A549 (cell line): ENCODE measurements around the gene AFAP1. TPM values are rescaled to one million over a fixed set of nuclear protein-coding genes. Genes with fewer than 3 reads are reported as not detected.

Source experiments
- ATAC-seq, 2 experiments: fragments of 200-7000 bp in 1 of 2; fragments of >200 bp in 1 of 2; cut with Nextera tagmentation in 1 of 2; cut with Tn5 transposase in 1 of 2; 3 replicates each; pipeline versions ENCODE4 v1.8.0 to v1.9.1; 2018 to 2020; ENCODE audit warnings: mild to moderate bottlenecking in 1 of 2, moderate library complexity in 1 of 2
- CTCF ChIA-PET: fragments of 300-600 bp; sonication (Branson Sonifier 250); formaldehyde crosslinking; extraction: SDS; loops from one replicate; lab custom pipeline; 2021; ENCODE audit warnings: antibody characterized with exemption, inconsistent platforms; lab: Yijun Ruan, JAX
- POLR2A ChIA-PET: fragments of 350-600 bp; formaldehyde crosslinking; extraction: SDS; loops from one replicate; lab custom pipeline; 2021; ENCODE audit warnings: antibody characterized with exemption, inconsistent platforms; lab: Yijun Ruan, JAX
- DNase-seq, 2 experiments: peaks; one replicate each; pipeline versions ENCODE4 v3.0.0 to v3.0.0-alpha.2; 2011 to 2016; ENCODE audit warnings: low read depth in 1 of 2, low spot score in 1 of 2
- FAIRE-seq: peaks from 2 replicates; lab custom pipeline; 2011; peaks lifted over from hg19 to GRCh38; lab: Jason Lieb, UNC
- H3K27ac ChIP-seq, 2 experiments: fragments of >200 bp; sonication (Bioruptor Twin); formaldehyde crosslinking; 3 replicates each; pipeline ENCODE4 v1.5.1; 2016 to 2017
- H3K4me1 ChIP-seq: fragments of >200 bp; sonication (Bioruptor Twin); formaldehyde crosslinking; 3 replicates; pipeline ENCODE4 v1.6.1; 2016
- H3K4me2 ChIP-seq: fragments of >200 bp; sonication (Bioruptor Twin); formaldehyde crosslinking; 3 replicates; pipeline ENCODE4 v1.6.1; 2016
- H3K4me3 ChIP-seq: fragments of >200 bp; sonication (Bioruptor Twin); formaldehyde crosslinking; 3 replicates; pipeline ENCODE4 v1.5.1; 2016
- H3K9me3 ChIP-seq: fragments of >200 bp; sonication (Bioruptor Twin); formaldehyde crosslinking; 3 replicates; pipeline ENCODE4 v1.6.1; 2016
- ATOH8 ChIP-seq: fragments of 250-450 bp; sonication (Bioruptor Pico); IDR thresholded peaks from 2 replicates; pipeline ENCODE4 v1.5.0; 2020; ENCODE audit warnings: low read depth, mild to moderate bottlenecking, moderate library complexity
- BHLHE40 ChIP-seq: IDR thresholded peaks from 2 replicates; pipeline ENCODE4 v1.6.1; 2012; ENCODE audit warnings: low read depth, low read length, inconsistent platforms
- CBX8 ChIP-seq: fragments of 200-600 bp; sonication (generic); IDR thresholded peaks from 2 replicates; pipeline ENCODE4 v1.6.1; 2016
- CEBPB ChIP-seq, 2 experiments: fragments of >200 bp in 1 of 2; sonication (Bioruptor Twin) in 1 of 2; formaldehyde crosslinking in 1 of 2; IDR thresholded peaks; 2 replicates each; pipeline ENCODE4 v1.6.1; 2012 to 2016
- EHF ChIP-seq: fragments of 250-450 bp; sonication (Bioruptor Pico); IDR thresholded peaks from 2 replicates; pipeline ENCODE4 v1.5.0; 2020; ENCODE audit warnings: mild to moderate bottlenecking
- ELK1 ChIP-seq: fragments of 150-350 bp; IDR thresholded peaks from 2 replicates; pipeline ENCODE4 v1.6.1; 2014; ENCODE audit warnings: low read depth, mild to moderate bottlenecking, low read length
- ESRRA ChIP-seq: fragments of 150-350 bp; IDR thresholded peaks from 2 replicates; pipeline ENCODE4 v1.6.1; 2014; ENCODE audit warnings: mild to moderate bottlenecking, low read length, borderline replicate concordance
- FOSB ChIP-seq: fragments of 250-450 bp; sonication (Bioruptor Pico); IDR thresholded peaks from 2 replicates; pipeline ENCODE4 v1.5.0; 2020; ENCODE audit warnings: mild to moderate bottlenecking, moderate library complexity
- FOSL2 ChIP-seq, 2 experiments: fragments of 450-650 bp in 1 of 2; fragments of >200 bp in 1 of 2; sonication (Bioruptor Twin) in 1 of 2; formaldehyde crosslinking; IDR thresholded peaks; 2 replicates each; pipeline versions ENCODE4 v1.5.0 to v1.6.1; 2016 to 2020; ENCODE audit warnings: mild to moderate bottlenecking in 1 of 2, moderate library complexity in 1 of 2
- HDAC2 ChIP-seq: fragments of 200-600 bp; sonication (generic); IDR thresholded peaks from 2 replicates; pipeline ENCODE4 v1.6.1; 2016
- HOXA7 ChIP-seq: fragments of 250-450 bp; sonication (Bioruptor Pico); IDR thresholded peaks from 2 replicates; pipeline ENCODE4 v1.5.0; 2020; ENCODE audit warnings: mild to moderate bottlenecking, moderate library complexity
- HOXB5 ChIP-seq: fragments of 250-450 bp; sonication (Bioruptor Pico); IDR thresholded peaks from 2 replicates; pipeline ENCODE4 v1.5.0; 2020; ENCODE audit warnings: mild to moderate bottlenecking, moderate library complexity
- JUN ChIP-seq, 2 experiments: fragments of >200 bp; sonication (Bioruptor Twin); formaldehyde crosslinking; IDR thresholded peaks; 2 replicates in 1 of 2; 3 replicates in 1 of 2; pipeline ENCODE4 v1.6.1; 2016 to 2017
- MAZ ChIP-seq: fragments of 150-350 bp; IDR thresholded peaks from 2 replicates; pipeline ENCODE4 v1.6.1; 2014; ENCODE audit warnings: antibody characterized with exemption, low read depth, low read length, borderline replicate concordance
- MYC ChIP-seq: IDR thresholded peaks from 2 replicates; pipeline ENCODE4 v1.6.1; 2012; ENCODE audit warnings: mild to moderate bottlenecking, inconsistent platforms, low read length, improper control_type of control experiment, borderline replicate concordance
- NPAS2 ChIP-seq: fragments of 250-450 bp; sonication (Bioruptor Pico); IDR thresholded peaks from 2 replicates; pipeline ENCODE4 v1.8.0; 2022; ENCODE audit warnings: mild to moderate bottlenecking, moderate library complexity, borderline replicate concordance
- PHF8 ChIP-seq: fragments of 200-600 bp; sonication (generic); IDR thresholded peaks from 2 replicates; pipeline ENCODE4 v1.6.1; 2016; ENCODE audit warnings: low read depth, mild to moderate bottlenecking, antibody characterized with exemption, moderate library complexity, borderline replicate concordance
- RARB ChIP-seq: fragments of 250-450 bp; sonication (Bioruptor Pico); IDR thresholded peaks from 2 replicates; pipeline ENCODE4 v1.8.0; 2021; ENCODE audit warnings: mild to moderate bottlenecking, moderate library complexity
- RCOR1 ChIP-seq: fragments of 150-350 bp; IDR thresholded peaks from 2 replicates; pipeline ENCODE4 v1.6.1; 2014; ENCODE audit warnings: antibody characterized with exemption, low read length, low read depth
- ZC3H11A ChIP-seq: fragments of 450-650 bp; IDR thresholded peaks from 2 replicates; pipeline ENCODE4 v1.6.1; 2014; ENCODE audit warnings: antibody characterized with exemption, mild to moderate bottlenecking
- ZFP36 ChIP-seq: fragments of 450-650 bp; IDR thresholded peaks from 2 replicates; pipeline ENCODE4 v1.6.1; 2014; ENCODE audit warnings: borderline replicate concordance; ENCODE audit not compliant: partially characterized antibody
- ZNF302 ChIP-seq: fragments of 250-450 bp; sonication (Bioruptor Pico); IDR thresholded peaks from 2 replicates; pipeline ENCODE4 v1.9.0; 2021; ENCODE audit warnings: inconsistent platforms, mild to moderate bottlenecking, moderate library complexity
- WGBS: methylation state at CpG from one replicate; pipeline ENCODE4 v1.1.6; 2017; ENCODE audit errors: missing lambda C conversion rate; 5-methylcytosine and 5-hydroxymethylcytosine counted together
- polyA plus RNA-seq, 4 experiments: library from polyadenylated mRNA; depleted of rRNA in 3 of 4; stranded (reverse); fragments of >200 nt; fragmentation: RNase III in 1 of 4; extraction: RNeasy Plus Mini Kit Qiagen cat#74134 plus additional on column Dnase treatment in 1 of 4; gene quantifications; 2 replicates in 3 of 4; 3 replicates in 1 of 4; pipeline ENCODE4 v1.2.3, GENCODE V29; 2011 to 2017
- TF ChIP-seq, protein P1 (sequence below): fragments of 250-450 bp; sonication (Bioruptor Pico); IDR thresholded peaks from 2 replicates; pipeline ENCODE4 v1.5.0; 2021; ENCODE audit warnings: mild to moderate bottlenecking, moderate library complexity, borderline replicate concordance
- TF ChIP-seq, protein P2 (sequence below): fragments of >200 bp; sonication (Bioruptor Twin); formaldehyde crosslinking; IDR thresholded peaks from 2 replicates; pipeline ENCODE4 v1.6.1; 2016
- TF ChIP-seq, protein P3 (sequence below): IDR thresholded peaks from 2 replicates; pipeline ENCODE4 v1.6.1; 2012
- TF ChIP-seq, protein P4 (sequence below): fragments of >200 bp; sonication (Bioruptor Twin); formaldehyde crosslinking; IDR thresholded peaks from 3 replicates; pipeline ENCODE4 v1.6.1; 2016

The AFAP1 gene
- polyA plus RNA-seq, 2 of the 4 experiments (the other 2 are of a cell fraction) = 25.4 to 29.6 TPM

- Histone ChIP-seq H3K4me3 (no peak overlapping the region), H3K4me2 (no peak overlapping the region), H3K4me1 (no peaks in the 10 kb centered on the region), H3K9me3 (no peaks in the 10 kb centered on the region), H3K27ac (no peak overlapping the region)
- ChIA-PET CTCF (interaction anchor here (0.6 to 2.9 kb wide), 5 partner anchors 11 to 214 kb away, joined by 3 to 13 read pairs (median 3); no protein-coding TSS in a partner anchor), POLR2A (no interaction called here)
- FAIRE-seq (no peak), ATAC-seq (no peak), DNase-seq (no peak)
- WGBS = 92% methylated on average over 18 of the region's 24 CpGs
- TF ChIP-seq, protein P1, sequence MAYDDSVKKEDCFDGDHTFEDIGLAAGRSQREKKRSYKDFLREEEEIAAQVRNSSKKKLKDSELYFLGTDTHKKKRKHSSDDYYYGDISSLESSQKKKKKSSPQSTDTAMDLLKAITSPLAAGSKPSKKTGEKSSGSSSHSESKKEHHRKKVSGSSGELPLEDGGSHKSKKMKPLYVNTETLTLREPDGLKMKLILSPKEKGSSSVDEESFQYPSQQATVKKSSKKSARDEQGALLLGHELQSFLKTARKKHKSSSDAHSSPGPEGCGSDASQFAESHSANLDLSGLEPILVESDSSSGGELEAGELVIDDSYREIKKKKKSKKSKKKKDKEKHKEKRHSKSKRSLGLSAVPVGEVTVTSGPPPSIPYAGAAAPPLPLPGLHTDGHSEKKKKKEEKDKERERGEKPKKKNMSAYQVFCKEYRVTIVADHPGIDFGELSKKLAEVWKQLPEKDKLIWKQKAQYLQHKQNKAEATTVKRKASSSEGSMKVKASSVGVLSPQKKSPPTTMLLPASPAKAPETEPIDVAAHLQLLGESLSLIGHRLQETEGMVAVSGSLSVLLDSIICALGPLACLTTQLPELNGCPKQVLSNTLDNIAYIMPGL (CRISPR knock-in tag) = no peak
- TF ChIP-seq NPAS2 (no peak), ATOH8 (CRISPR knock-in tag) (no peak), HDAC2 (no peak), HOXB5 (no peak), MAZ (no peak), FOSB (CRISPR knock-in tag) (no peak), MYC (no peak), RARB (no peak), RCOR1 (no peak)
- TF ChIP-seq, protein P2, sequence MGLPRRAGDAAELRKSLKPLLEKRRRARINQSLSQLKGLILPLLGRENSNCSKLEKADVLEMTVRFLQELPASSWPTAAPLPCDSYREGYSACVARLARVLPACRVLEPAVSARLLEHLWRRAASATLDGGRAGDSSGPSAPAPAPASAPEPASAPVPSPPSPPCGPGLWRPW = no peak
Measured at GRCh38 chr4:7773401-7774180, 166.1 kb downstream of the AFAP1 start.

DNA sequence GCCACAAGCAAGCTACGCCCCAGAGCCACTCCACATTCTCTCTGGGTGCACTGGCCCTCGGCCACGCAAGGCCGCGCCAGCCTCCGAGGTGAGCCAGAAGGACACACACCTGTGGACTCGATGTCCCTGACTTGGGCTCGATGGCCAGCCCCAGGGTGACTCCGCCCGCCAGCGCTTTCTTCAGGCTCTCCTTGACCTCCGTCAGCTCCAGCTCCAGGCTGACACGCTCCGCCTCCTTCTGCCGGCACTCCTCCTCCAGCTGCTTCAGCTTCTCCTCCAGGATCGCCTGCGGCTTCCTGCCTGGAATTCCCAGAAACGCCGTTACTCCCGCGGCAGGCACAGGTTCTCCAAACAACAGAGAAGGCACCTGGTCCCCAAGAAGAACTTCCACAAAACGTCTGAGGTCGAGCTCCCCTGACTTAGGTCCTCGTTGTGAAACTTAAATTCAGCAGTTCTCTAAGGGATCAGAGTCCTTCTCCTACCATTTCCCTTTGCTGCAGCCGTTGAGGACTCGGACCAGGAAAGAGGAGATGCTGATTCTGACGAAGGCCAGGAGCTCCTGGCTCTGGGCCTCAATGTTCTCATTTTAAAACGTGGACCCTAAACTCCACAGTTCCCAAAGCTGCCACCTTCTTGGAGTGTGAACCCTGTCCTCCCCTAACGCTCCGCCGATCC lies 166.8 kb downstream of the AFAP1 start:
- 88% methylated on average over 31 of the region's 31 CpGs for WGBS

More for the DNA sequence above, 166.8 kb downstream of the AFAP1 start:
- Histone ChIP-seq H3K27ac (no peak overlapping the region), H3K4me1 (no peaks in the 10 kb centered on the region), H3K9me3 (no peaks in the 10 kb centered on the region), H3K4me2 (no peak overlapping the region), H3K4me3 (no peak overlapping the region)
- DNase-seq (no peak), ATAC-seq (no peak; a peak in 1 of 6 replicates), FAIRE-seq (no peak)
- CTCF ChIA-PET = interaction anchor here (0.9 to 2.9 kb wide), 6 partner anchors 11 to 215 kb away, joined by 3 to 13 read pairs (median 4); no protein-coding TSS in a partner anchor
- POLR2A ChIA-PET = no interaction called here
- TF ChIP-seq HOXA7 (CRISPR knock-in tag) (no peak), HDAC2 (no peak), ZFP36 (no peak), ZNF302 (CRISPR knock-in tag) (no peak), JUN (IDR thresholded peaks at IDR 0.05) (no peak), EHF (no peak), BHLHE40 (no peak), ELK1 (no peak), ESRRA (no peak), FOSL2 (IDR thresholded peaks at IDR 0.05) (no peak), FOSL2 (CRISPR knock-in tag; IDR thresholded peaks at IDR 0.05) (no peak), FOSB (CRISPR knock-in tag) (no peak), CEBPB (IDR thresholded peaks at IDR 0.05) (no peak), PHF8 (no peak), ZC3H11A (no peak), CBX8 (no peak)
- TF ChIP-seq, protein P3, sequence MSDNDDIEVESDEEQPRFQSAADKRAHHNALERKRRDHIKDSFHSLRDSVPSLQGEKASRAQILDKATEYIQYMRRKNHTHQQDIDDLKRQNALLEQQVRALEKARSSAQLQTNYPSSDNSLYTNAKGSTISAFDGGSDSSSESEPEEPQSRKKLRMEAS = no peak
- TF ChIP-seq, protein P4, sequence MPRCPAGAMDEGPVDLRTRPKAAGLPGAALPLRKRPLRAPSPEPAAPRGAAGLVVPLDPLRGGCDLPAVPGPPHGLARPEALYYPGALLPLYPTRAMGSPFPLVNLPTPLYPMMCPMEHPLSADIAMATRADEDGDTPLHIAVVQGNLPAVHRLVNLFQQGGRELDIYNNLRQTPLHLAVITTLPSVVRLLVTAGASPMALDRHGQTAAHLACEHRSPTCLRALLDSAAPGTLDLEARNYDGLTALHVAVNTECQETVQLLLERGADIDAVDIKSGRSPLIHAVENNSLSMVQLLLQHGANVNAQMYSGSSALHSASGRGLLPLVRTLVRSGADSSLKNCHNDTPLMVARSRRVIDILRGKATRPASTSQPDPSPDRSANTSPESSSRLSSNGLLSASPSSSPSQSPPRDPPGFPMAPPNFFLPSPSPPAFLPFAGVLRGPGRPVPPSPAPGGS = no peak
